Limb (tissue), 2 donors: ENCODE data around the gene NCOA3.
"Not testable (repeated sequence)": the region's sequence is repeated elsewhere in the genome, so short reads cannot be mapped to it uniquely, and the experiment has no call there.

Experiments used
- DNase-seq, 2 donors: peaks; one replicate each; pipeline ENCODE4 v3.0.0-alpha.2; 2016; ENCODE audit errors: extremely low spot score in 2 of 2

NCOA3 gene

GRCh38 chr20:47561603-47562583 is 60.2 kb downstream of the NCOA3 start:
- no peak for DNase-seq

- no peak for DNase-seq
These were observed 64.6 kb downstream of the NCOA3 start for GRCh38 chr20:47566269-47566668.

- DNase-seq, result no peak
These were observed 66.3 kb downstream of the NCOA3 start for GRCh38 chr20:47568019-47568418.

- no peak for DNase-seq
These were observed 67.2 kb downstream of the NCOA3 start for GRCh38 chr20:47568837-47569410.

GRCh38 chr20:47571426-47571825 is 69.7 kb downstream of the NCOA3 start:
- no peak for DNase-seq

GRCh38 chr20:47572105-47572729 is 70.5 kb downstream of the NCOA3 start:
- no peak for DNase-seq

DNA sequence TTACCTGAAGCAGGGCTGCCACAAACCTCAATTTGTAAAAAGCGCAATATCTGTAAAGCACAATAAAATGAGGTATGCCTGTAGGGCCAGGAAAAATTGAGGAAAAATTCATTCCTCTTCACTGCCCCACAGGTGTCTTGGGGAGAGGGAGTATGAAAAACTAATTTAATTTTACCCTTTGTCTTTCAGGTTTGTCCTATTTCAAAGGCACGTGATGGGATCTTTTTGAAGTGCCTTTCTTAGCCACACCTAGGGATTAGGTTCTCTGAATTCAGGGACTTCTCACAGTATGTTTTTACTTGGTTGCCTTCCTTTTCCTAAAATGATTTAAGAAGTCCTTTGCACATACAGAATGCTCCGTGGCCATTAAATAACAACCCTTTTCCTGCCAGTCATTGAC is 71.9 kb downstream of the NCOA3 start:
- DNase-seq, result no peak

- DNase-seq, result peak in 1 of 2 donors; percentile 66
These were observed 73.1 kb downstream of the NCOA3 start for GRCh38 chr20:47574616-47575364.

DNA sequence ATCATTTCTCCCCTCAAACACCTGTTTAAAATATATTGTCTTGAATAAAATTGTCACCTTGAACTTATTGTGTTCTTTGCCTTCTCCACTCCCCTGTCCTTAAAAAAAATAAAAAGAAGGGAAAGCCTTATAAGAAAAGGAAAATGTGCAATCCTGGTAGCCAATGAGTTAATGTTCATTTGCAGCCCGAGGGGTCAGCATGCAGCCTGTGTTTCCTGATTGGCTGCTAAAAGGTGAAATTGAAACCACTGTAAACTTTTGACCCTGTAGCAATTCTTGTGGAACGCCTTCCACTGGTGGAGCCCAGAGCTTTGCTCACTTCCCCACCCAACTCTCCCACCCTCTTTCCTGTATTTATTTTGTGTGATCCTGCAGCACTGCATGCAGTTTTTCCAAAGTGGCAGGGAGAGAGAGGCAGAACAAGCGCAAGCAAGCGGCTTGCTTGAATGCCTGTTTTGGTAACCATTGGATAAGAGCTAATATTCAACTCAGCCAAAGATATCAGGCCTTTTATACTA is 74.9 kb downstream of the NCOA3 start:
- peak; percentile 75 to 94 for DNase-seq

DNA sequence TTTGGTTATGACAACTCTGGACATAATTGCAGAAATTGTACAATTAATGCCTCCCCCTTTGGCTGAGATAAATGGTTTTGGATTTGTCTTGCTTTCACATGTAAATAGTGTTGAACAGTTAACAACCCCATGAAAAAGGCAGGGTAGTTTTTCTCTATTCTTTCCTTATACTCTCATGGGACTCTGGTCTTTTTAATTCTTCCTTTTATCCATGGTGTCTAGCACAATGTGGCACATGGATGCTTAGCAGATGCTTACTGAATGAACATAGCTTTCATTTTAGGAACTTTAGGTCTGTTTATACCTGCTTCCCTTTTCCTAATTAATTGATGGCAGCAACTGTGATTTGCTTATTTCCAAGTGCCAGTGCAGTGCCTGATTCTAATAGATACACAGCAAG is 75.6 kb downstream of the NCOA3 start:
- DNase-seq, result no peak

GRCh38 chr20:47578543-47578942 is 76.9 kb downstream of the NCOA3 start:
- no peak for DNase-seq

DNA sequence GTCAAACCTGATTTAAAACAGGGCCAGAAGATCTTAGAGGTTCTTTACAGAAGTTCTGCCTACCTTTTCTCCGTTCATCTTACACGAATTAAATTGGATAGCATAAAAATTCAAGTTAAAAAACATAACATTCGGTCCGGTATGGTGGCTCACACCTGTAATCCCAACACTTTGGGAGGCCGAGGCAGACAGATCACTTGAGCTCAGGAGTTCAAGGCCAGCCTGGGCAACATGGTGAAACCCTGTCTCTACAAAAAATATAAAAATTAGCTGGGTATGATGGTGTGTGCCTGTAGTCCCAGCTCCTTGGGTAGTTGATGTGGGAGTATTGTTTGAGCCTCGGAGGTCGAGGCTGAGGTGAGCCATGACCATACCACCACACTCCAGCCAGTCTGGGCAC is 79.0 kb downstream of the NCOA3 start:
- not testable (repeated sequence) for DNase-seq

DNA sequence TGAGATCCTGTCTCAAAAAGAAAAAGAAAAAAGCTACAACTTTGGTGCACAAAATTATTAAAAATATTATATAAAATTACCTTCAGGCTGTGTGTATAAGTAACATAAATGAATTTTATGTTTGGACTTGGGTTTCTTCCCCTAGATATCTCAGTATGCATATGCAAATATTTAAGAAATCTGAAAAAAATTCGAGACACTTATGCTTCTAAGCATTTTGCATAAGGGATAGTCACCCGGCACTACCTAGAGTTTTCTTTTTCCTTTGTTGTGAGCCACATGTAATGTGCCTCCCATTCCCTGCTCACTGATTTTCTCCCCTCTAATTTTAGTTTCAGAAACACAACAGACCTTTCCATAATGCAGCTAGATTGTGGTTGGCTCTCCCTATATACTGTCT is 79.4 kb downstream of the NCOA3 start:
- no peak for DNase-seq

- DNase-seq, result no peak
These were observed 81.9 kb downstream of the NCOA3 start for GRCh38 chr20:47583551-47583950.

DNA sequence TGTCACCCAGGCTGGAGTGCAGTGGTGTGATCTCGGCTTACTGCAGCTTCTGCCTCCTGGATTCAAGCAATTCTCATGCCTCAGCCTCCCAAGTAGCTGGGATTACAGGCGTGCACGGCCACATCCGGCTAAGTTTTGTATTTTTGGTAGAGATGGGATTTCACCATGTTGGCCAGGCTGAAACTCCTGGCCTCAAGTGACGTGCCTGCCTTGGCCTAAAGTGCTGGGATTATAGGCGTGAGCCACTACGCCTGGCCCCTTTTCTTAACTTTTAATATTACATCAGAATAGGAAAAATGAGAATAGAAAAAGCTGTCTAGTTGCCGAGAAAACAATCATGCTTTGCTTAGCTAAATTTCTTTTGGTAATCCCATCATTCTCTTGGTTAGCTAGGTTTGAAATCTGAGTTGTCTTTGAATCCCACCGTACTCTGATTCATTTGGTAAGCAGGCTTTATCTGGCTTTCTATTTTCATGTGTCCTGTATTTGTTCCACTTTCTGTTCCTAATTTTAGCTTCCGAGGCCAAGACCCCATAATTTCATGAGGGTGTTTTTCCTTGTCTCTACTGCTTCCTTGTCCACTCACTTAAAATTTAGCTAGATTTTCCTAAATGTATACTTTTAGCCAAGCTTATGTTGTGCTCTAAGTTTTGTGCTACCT is 83.5 kb downstream of the NCOA3 start:
- no peak for DNase-seq

GRCh38 chr20:47586649-47587294 is 85.1 kb downstream of the NCOA3 start:
- DNase-seq, result no peak

- no peak for DNase-seq
These were observed 86.5 kb downstream of the NCOA3 start for GRCh38 chr20:47588158-47588557.

DNA sequence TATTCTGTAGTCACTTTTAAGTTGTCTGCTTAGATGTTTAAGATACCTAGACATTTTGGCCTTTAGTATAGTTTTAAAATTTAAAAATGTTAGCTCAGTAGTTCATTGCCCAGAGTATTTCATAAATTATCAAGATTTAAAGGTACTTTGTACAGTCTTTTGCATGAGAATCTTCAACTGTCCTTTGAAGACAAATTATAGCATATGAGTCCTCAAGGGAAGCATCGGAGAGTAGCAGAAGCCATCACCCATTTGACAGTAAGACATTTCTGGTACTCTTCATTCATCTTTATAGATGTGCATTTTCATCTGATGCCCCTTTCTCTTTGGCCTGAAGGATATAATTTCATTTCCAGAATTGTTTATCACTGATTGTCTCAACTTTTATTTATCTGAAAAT is 89.5 kb downstream of the NCOA3 start:
- DNase-seq, result no peak

- no peak for DNase-seq
These were observed 92.5 kb downstream of the NCOA3 start for GRCh38 chr20:47594157-47594556.

- DNase-seq, result not testable (repeated sequence)
These were observed 93.5 kb downstream of the NCOA3 start for GRCh38 chr20:47595138-47595537.
